ENCODE measurements around the gene PDE3A.

The PDE3A gene

DNA sequence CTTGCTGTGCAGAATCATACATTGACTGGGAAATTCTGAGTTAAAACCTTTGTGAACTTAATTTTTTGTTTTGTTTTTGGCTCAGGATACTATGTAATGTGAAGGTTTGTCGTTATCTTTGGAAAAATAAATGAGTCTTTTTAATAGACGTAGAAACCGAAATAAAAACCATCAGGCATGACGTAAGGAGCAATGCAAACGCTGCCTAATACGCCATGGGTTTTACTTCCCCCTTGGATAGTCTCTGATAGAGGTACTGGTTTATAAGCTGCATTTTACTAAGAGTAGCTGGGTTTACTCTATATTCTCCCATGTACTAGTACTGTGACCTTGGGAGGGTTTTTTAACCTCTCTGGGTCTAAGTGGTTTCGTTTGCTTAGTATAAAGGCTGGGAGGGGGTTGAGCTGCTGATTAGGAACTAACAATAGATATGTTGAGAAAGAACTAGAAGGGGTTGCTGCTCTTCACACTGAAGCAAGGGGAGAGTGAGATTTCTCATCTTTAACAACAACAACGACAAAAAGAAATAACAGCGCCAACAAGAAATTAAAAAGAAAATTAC is 260.0 kb downstream of the PDE3A start:
- DNase-seq, result no peak

DNA sequence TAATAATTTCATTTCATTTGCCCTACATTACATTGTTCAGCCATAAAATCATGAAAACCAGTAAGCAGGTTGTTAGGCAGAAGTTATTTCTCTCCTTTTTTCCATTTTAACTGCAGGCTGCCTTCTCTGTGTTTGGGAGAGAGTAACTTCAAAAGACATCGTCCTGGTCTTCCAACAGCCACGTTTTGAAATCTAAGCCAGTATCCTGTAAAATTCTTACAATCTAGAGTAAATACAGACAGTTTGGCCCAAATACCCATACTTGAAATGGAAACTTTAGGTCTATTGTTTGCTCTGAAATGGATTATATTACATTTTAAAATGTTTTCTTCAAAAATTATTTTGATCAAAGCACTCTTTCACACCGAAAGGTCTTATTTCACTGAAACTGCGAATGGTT is 260.7 kb downstream of the PDE3A start:
- no peak for DNase-seq

DNA sequence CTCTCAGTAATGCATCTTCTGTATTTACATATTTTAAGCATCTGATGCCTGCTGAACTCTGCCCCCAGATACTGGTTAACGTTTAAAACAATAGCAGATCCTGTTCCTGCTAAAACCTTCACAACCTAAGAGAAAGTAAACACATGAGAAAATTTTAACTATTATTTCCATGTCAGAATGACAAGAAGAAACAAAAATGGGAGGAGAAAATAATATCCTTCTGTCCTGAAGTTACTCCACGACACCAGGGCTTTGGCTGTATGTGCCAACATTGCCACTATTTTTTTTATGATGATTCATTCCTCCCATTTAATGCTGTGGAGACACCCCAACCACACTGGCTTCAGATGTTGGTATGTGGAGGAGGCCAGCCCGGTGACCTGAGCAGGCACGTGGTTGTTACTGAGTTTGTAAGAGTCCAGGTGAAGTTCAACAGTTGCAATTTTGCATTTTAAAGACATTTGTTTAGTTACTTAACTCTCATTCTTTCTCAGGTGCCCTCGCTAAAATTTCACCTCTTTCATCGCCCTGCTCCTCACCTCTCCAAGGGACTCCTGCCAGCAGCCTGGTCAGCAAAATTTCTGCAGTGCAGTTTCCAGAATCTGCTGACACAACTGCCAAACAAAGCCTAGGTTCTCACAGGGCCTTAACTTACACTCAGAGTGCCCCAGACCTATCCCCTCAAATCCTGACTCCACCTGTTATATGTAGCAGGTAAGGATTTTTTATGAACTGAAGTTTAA is 261.2 kb downstream of the PDE3A start:
- peak; percentile 27 for DNase-seq

DNA sequence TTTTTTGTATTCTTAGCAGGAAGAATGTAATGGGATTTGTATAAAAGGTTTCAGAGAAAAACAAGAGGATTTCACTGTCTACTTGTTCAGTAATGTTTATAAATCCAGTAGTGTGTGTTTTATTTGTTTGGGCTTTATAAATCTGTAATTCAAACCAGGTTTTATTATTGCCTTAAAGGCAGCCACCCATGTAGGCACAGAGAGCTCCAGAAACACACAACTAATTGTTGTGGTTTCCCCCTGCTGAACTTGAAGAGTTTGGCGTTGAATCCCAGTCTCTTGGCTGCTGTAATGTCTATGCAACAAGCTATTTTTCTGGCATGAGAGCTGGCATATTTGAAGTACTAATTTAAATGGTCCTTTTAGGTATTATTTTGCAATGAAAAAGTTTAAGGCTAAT is 263.4 kb downstream of the PDE3A start:
- DNase-seq, result no peak

DNA sequence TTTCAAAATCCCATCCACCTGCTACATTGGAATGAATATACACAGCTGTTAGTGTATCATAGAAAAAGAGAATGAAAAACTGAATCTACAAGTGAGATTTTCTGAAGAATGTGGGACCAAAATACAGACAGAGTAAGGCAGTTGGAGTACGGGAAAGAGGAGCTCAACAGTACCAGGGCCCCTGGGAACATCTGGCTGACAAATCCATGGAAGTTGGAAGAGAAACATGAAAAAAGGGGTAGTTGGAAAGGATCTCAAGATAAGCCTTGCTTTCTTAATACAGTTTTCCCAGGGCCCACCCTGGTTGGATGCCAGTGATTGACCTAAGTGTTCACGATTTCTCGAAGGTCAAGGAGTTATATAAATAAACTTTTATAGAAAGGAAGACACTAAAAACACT is 272.8 kb downstream of the PDE3A start:
- no peak for DNase-seq

DNA sequence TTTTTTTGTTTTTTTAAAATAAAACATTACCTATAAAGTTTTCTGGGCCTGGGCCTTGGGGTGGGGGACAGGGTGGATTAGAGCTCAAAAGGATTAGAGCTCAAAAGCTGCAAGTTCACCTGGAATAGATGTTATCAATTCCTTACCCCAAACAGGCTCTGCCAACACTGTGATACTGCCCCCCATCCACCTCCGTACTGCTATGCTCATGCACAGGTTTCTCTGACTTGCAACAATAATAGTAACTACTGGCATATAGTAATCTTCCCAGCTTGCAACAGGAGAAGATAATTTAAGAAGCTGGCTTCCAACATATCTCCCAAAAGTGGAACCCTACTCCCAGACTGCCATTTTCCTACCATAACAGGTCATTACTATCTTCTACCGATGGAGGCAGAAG is 275.5 kb downstream of the PDE3A start:
- no peak for DNase-seq

DNA sequence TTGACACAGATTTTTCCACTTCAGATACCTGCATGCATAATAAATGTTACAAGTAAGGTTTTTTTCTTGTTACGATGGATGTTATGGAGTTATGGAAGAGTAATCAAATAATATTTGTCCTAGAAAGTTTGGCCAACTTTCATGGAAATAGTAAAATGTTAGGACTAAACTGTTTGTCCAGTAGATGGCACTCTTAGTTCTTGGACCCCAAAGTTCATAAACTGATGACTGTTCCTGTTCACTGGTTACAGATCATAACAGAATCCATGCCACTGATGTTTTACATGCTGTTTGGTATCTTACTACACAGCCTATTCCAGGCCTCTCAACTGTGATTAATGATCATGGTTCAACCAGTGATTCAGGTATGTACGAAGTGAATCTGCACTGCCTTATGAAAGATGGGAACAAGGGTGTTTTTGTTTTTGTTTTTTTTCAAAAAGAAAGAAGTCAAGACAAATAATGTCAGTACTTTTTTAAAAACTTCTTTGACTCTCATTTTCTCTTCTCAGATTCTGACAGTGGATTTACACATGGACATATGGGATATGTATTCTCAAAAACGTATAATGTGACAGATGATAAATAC is 278.0 kb downstream of the PDE3A start:
- DNase-seq, result peak; percentile 88

DNA sequence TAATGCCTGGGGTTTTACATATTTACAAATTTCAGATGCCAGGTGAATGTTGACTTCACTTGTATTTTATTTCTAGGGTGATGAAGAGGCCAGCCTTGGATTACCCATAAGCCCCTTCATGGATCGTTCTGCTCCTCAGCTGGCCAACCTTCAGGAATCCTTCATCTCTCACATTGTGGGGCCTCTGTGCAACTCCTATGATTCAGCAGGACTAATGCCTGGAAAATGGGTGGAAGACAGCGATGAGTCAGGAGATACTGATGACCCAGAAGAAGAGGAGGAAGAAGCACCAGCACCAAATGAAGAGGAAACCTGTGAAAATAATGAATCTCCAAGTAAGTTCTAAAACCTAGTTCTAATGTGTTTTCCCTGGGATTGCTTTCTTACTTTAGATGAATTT is 285.5 kb downstream of the PDE3A start:
- no peak for DNase-seq

DNA sequence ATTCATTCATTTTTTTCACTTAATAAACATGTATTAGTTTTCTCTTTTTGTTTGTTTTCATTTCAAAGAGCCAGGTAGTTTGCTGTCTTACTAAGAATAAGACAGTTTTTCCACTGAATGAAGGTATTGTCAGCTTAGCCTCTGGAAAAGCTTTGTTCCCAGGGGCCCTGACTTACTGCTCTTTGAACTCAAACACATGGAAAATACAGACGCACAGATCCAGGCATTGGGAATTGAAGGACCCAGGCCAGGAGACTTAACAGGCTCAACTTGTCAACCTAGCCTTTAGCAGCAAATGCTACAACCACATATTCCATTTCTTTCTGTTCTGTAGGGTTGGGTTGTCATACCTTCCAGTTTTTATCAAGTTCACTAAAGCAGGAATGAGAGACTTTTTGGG is 288.3 kb downstream of the PDE3A start:
- no peak for DNase-seq

DNA sequence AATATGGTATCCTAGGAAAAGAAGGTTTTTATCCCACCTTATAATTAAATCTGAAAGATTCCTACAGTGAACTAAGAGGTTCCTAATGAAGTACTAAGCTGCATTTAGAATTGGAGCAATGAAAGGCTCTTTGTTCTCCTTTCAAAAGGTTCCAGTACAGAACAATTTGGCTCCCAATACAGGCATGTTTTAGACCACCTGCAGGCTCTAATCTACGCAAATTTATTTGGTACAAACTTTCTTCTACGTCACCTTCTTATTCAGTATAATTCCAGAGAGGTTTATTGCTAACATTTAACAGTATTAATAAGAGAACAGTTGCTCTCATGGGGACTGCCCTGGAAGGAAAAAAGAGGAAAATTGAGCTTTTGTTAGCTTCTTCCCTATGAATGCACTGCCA is 289.2 kb downstream of the PDE3A start:
- DNase-seq, result no peak

DNA sequence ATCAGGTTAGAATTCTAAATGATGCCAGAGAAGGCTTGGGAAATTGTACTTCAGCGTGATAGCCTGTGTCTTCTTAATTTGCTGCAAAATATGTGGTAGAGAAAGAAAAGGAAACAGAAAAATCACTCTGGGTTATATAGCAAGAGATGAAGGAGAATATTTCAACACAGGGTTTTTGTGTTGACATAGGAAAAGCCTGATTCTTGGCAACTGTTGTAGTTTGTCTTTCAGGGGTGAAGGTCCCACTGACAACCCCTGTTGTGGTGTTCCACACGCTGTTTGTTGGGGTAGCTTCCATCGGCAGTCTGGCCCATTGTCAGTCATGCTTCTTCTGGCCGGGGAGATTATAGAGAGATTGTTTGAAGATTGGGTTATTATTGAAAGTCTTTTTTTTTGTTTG is 313.0 kb downstream of the PDE3A start:
- DNase-seq, result peak; percentile 55

DNA sequence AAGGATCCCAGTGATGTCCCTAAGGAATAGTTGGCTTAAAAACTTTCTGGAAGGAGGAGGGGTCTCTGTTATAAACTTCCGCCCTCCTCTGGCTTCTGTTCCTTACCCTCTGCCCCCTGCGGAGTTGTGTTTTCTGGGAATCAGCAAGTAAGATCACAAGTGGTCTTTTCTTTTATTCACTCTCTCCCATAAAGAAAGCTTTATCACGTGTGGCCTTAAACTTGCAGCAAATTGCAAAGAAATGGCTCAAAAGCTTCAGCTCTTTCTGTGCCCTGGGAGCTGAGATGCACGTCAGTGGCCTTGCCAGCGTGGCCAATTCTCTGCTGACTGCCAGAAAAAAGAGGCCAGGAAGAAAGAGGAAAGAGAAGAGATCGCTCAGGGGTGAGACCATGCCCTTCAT is 326.9 kb downstream of the PDE3A start, which contains the start of gene SLCO1C1:
Gene SLCO1C1 (plus strand): TSS at position 101 of the 400 bp plus-strand sequence. CDS start 4,245 bp downstream, outside the sequence.
- no peak for DNase-seq

DNA sequence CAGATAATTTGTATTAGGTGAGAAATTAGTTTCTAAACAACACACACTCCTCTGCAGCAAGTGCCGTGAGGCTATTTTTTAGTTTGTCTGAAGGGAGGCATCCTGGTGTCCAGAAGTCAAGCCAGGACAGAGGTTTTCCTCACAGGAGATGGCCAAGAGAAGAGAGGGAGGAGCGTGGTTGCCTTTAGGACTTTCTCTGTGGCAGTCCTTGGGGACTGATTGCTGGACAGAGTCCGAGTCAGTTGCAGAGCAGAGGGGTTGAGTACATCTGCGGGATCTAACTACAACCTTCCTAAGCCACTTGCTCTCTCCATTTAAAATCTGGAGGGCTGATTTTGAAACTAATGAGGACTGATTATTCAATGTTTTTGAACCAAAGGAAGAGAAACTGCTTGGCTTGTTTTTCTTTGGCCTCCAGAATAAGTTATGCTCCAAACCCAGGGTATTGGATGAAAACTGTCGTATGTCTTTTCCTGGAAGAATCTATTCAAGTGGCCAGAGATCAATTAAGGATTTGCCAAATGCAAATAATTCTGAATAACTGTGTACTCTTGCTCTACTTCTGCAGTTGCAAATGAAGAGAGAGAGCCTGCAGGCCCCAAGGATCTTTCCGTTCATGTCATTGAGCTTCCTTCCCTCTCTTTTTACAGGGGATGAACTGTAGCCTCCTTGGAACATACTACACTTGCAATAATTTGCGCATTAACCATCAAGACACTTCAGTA is 328.0 kb downstream of the PDE3A start:
- no peak for DNase-seq

DNA sequence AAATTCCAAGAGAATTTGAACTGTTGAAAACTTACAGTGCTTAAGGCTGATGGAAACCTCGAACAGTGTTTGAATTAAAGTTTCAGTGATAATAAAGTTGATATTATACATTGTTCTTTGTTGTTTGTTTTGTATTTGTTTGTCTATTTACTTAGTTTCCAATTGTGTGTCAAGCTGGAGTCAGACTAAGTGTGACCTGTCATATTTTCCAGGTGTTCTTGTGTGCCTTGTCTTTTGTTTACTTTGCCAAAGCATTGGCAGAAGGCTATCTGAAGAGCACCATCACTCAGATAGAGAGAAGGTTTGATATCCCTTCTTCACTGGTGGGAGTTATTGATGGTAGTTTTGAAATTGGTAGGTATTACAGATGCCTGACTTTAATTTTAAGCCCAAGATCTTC is 332.8 kb downstream of the PDE3A start:
- DNase-seq, result peak; percentile 96

DNA sequence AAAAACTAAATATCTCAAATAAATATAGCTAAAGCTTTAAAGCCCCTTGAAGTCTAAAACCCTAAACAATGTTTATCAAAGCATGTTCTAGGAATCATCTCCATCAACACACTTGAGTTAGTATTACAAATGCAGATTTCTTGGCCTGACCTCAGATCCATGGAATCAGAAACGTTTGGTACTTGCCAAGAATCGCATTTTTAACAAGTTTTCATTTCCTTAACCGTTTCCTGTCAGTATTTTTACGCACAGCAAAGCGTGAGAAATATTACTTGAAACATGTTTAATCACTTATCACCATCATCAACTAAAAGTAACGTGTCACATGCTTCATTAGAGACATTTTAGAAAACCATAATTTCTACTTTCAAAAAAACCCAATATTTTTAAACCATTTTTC is 336.5 kb downstream of the PDE3A start:
- no peak for DNase-seq

DNA sequence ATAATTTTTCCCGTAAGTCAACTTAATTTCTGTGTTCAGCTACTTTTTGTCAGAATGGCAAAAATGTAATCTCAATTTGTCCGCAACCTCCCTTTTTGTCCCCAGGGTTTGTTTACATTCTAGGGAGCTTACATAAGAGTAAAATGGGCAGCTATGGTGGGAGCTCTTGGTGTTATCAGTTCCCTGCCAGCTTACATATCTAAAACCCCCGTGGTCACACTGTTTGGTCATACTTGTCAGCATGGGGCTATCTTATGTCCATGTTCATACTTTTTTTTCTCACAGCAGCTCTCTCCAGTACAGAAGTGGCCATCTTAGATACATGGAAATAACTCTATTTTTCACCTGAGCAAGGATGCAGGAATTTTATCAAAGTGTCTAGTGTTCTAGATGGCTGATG is 343.5 kb downstream of the PDE3A start:
- no peak for DNase-seq

DNA sequence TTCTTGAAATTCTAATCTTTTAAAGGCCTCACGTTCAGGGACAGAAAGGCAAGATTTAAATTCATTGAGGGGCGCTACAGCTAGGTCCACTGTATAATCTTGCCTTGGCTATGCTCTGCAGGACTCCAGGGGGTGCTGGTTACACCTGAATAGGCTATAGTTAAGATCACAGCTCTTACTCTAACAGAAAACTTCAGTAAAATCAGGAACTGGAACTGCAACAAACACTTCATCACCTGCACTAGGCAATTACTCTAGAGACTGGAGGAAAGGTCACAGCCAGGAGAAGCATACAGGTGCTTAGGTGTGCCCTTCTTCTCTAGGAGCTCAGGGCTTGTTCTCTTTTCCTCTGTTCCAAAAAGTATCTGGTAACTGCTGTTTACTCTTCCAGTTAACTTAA is 347.7 kb downstream of the PDE3A start:
- peak; percentile 85 for DNase-seq

DNA sequence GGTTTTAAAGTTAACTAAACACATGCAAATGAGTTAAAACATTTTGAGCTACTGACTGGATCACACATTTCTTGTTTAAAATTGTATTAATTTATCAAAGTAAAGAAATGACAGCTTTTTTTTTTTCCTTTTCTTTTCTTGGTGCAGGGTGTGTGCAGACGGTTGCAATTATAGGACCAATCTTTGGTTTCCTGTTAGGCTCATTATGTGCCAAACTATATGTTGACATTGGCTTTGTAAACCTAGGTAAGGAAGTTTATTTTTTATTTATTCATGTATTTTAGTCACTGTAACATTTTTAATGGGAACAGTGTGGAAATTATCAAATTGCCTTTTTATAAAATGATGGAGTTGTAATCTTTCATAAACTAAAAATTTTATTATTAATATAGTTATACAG is 348.6 kb downstream of the PDE3A start:
- DNase-seq, result peak; percentile 19

DNA sequence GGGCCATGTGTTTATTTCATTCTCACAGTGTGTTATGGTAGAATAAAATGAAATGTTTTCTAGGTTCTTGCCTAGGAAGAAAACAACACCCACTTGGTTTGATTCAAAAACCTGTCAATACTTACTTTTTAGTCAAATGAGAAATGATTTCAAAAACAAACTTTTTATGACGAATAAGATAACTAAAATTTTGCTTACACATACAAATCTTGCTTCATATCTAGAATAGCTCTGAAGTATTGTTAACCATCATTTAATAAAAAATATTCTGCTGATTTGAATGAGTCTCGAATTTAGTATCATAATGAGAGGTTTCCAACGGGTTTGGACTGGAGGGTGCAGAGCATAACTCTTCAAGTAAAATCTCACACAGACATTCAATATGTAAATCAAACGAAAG is 350.0 kb downstream of the PDE3A start:
- DNase-seq, result no peak

DNA sequence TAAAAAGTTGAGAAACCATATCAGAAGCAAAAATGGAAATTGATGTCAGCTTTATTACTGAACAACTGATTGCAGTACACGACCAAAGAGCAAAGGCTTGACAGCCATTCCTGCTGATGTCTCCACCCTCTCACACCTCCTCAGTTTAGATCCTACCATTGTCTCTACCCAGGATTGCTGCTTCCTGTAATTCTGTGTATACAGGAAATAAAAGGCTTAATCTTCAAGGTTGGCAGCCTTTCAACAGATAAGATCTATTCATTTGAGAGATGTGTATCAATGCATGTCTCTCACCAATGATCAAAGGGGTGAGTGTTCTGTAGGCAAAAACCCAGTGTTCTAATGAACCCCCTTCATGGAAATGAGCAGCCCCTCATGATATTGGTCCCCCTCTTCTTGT is 353.8 kb downstream of the PDE3A start:
- DNase-seq, result peak; percentile 68

DNA sequence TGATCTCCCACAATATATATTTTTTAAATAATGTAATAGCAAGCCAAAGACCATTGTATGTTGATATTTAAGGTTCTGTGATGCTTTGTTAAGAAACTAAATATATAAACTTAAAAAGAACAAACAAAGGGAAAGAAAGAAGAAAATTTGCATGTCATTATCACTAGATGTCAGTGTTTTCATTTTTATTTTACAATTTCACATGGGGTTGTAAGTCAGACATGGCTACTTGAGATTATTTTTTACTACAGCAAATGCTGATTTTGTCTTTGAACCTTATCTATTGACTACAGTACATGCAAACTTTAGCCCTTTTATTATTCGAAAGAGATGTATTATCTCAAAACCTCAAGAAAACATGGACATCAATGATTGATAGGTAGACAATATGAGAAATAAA is 362.9 kb downstream of the PDE3A start:
- DNase-seq, result no peak
